Bronchial epithelial cell (primary cell): Measurements from ENCODE around the gene ZNF75A. TPM values are rescaled to one million over a fixed set of nuclear protein-coding genes. Genes with fewer than 3 reads are reported as not detected.
A peak's percentile ranks its signal among the peaks of the same experiment; 100 is the strongest.

Experiments used
- DNase-seq: peaks from one replicate; pipeline ENCODE4 v3.0.0-alpha.2; 2010; ENCODE audit warnings: low read depth
- FAIRE-seq: peaks from 2 replicates; lab custom pipeline; 2011; peaks lifted over from hg19 to GRCh38; lab: Jason Lieb, UNC
- H3K27me3 ChIP-seq: 2 replicates; pipeline ENCODE4 v1.5.1; 2011; ENCODE audit warnings: low read length; ENCODE audit not compliant: control insufficient read depth, insufficient read depth
- H3K36me3 ChIP-seq: 2 replicates; pipeline ENCODE4 v1.5.1; 2011; ENCODE audit warnings: low read length; ENCODE audit not compliant: control insufficient read depth, insufficient read depth
- H3K4me3 ChIP-seq: 2 replicates; pipeline ENCODE4 v1.5.1; 2011; ENCODE audit warnings: mild to moderate bottlenecking, low read depth, low read length, control low read depth
- CTCF ChIP-seq: IDR thresholded peaks from 2 replicates; pipeline ENCODE4 v1.5.1; 2011; ENCODE audit warnings: mild to moderate bottlenecking, moderate library complexity, low read length, control low read depth, inconsistent platforms; ENCODE audit not compliant: insufficient read depth, severe bottlenecking
- total RNA-seq: library from RNA; depleted of rRNA; stranded (reverse); fragments of >200 nt; gene quantifications from 2 replicates; pipeline ENCODE4 v1.2.1, GENCODE V29; 2014

The ZNF75A gene
- 22.9 and 23.2 TPM in 2 replicates for total RNA-seq

- FAIRE-seq: no peak
- no peak for TF ChIP-seq CTCF
These were observed at the start of gene ZNF75A, which contains the start of gene TIGD7 for GRCh38 chr16:3305109-3306068. TSS of gene ZNF75A (plus strand) at chr16:3305497. CDS start at chr16:3308429, 2,932 bp downstream. TSS of gene TIGD7 (minus strand) at chr16:3305430. CDS start at chr16:3300614, 4,816 bp downstream.

GRCh38 chr16:3256146-3256865, 49.0 kb upstream of the ZNF75A start, which contains the start of gene MEFV:
TSS of gene MEFV (minus strand) at chr16:3256633. CDS start at chr16:3256587, 46 bp downstream.
- H3K4me3 ChIP-seq: no peak within 1 kb of the TSS
- TF ChIP-seq CTCF: no peak
- FAIRE-seq (no peak), DNase-seq (peak; percentile 10)
- H3K27me3 ChIP-seq: no peaks in the 10 kb centered on the region
- no peaks in the 10 kb centered on the region for H3K36me3 ChIP-seq

More at GRCh38 chr16:3305109-3306068, at the start of gene ZNF75A, which contains the start of gene TIGD7:
- peaks cover 9% of the 10 kb centered on the region for H3K36me3 ChIP-seq
- H3K4me3 ChIP-seq: peak within 1 kb of the TSS; percentile 70
- H3K27me3 ChIP-seq: no peaks in the 10 kb centered on the region
- DNase-seq: peak; percentile 69

GRCh38 chr16:3256866-3257465, 48.3 kb upstream of the ZNF75A start:
- H3K36me3 ChIP-seq: no peaks in the 10 kb centered on the region
- TF ChIP-seq CTCF: no peak
- peak; percentile 66 for FAIRE-seq
- H3K4me3 ChIP-seq: no peak overlapping the region
- H3K27me3 ChIP-seq: no peaks in the 10 kb centered on the region
- DNase-seq: peak; percentile 21

GRCh38 chr16:3259836-3260235, 45.5 kb upstream of the ZNF75A start:
- no peak for TF ChIP-seq CTCF

GRCh38 chr16:3262517-3262916, 42.8 kb upstream of the ZNF75A start:
- no peak overlapping the region for H3K4me3 ChIP-seq
- H3K27me3 ChIP-seq: no peaks in the 10 kb centered on the region
- no peaks in the 10 kb centered on the region for H3K36me3 ChIP-seq
- no peak for DNase-seq
- TF ChIP-seq CTCF: no peak
- FAIRE-seq: no peak

More at GRCh38 chr16:3259836-3260235, 45.5 kb upstream of the ZNF75A start:
- Histone ChIP-seq H3K36me3 (no peaks in the 10 kb centered on the region), H3K4me3 (no peak overlapping the region), H3K27me3 (no peaks in the 10 kb centered on the region)
- FAIRE-seq (no peak), DNase-seq (no peak)
